Stimulated activated CD4-positive, alpha-beta T cell treated with anti-CD3 and anti-CD28 coated beads, Interleukin-15, amount 100 ng/mL, for 48 hours (primary cell): Measurements from ENCODE around the gene VSIG10L.

Source experiments
- DNase-seq, 2 donors: peaks; one replicate each; pipeline ENCODE4 v3.0.0-alpha.2; 2020; ENCODE audit warnings: low read depth in 2 of 2

The VSIG10L gene

GRCh38 chr19:51317968-51318367 is 24.0 kb downstream of the VSIG10L start:
- DNase-seq = no peak

- DNase-seq = no peak
These were observed 24.6 kb downstream of the VSIG10L start for GRCh38 chr19:51317376-51317775.

GRCh38 chr19:51316688-51317087 is 25.3 kb downstream of the VSIG10L start:
- DNase-seq = no peak

GRCh38 chr19:51311351-51312257 is 30.3 kb downstream of the VSIG10L start, which contains the start of gene IGLON5:
IGLON5 (plus strand) TSS chr19:51311644; CDS start chr19:51311848, 204 bp downstream.
- DNase-seq = no peak

- DNase-seq = no peak
These were observed 36.5 kb downstream of the VSIG10L start for GRCh38 chr19:51305479-51305878.

GRCh38 chr19:51301266-51301665 is 40.7 kb downstream of the VSIG10L start:
- no peak for DNase-seq

- DNase-seq = no peak
These were observed 44.5 kb downstream of the VSIG10L start for GRCh38 chr19:51297406-51297805.

- no peak for DNase-seq
These were observed 45.4 kb downstream of the VSIG10L start for GRCh38 chr19:51296336-51297093.

GRCh38 chr19:51295382-51296126 is 46.4 kb downstream of the VSIG10L start:
- no peak for DNase-seq

GRCh38 chr19:51294977-51295375 is 47.0 kb downstream of the VSIG10L start:
- no peak for DNase-seq

GRCh38 chr19:51294211-51294976 is 47.5 kb downstream of the VSIG10L start:
- no peak for DNase-seq

GRCh38 chr19:51293571-51294210 is 48.2 kb downstream of the VSIG10L start:
- no peak for DNase-seq

- no peak for DNase-seq
These were observed 49.0 kb downstream of the VSIG10L start for GRCh38 chr19:51292971-51293370.

- DNase-seq = no peak
These were observed 52.3 kb downstream of the VSIG10L start for GRCh38 chr19:51289635-51290034.

- DNase-seq = no peak
These were observed 56.3 kb downstream of the VSIG10L start for GRCh38 chr19:51285682-51286081.

- no peak for DNase-seq
These were observed 59.6 kb downstream of the VSIG10L start for GRCh38 chr19:51282335-51282734.
